ENCODE data around the gene RRBP1.

Gene RRBP1

DNA sequence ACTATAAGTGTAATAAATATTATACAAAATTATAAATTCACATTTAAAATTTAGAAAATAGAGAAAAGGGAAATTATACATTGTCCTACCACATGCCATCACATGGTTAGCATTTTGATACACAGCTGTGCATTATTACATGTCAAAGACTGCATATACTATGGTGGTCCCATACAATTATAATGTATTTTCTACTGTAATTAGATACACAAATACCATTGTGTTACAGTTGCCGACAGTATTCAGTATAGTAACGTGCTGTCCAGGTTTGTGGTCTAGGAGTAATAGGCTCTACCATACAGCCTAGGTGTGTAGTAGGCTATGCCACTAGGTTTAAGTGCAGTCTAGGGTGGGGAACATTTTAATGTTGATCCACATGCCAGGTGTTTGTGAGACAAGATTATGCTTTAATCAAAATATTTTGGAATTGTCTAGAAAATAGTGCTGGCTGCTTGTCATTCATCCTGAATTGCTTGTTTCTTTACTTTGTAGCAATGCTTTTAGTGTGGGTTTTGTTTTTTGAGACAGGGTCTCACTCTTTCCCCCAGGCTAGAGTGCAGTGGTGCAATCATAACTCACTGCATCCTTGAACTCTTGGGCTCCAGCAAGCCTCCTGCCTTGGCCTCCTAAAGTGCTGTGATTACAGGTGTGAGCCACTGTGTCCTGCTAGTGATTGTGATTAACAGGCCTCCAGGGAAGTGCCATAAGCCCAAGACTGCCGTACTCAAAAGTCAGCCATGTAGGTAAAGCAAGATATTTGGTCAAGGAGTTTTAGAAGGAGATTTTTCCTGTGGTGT, 73.1 kb downstream of the RRBP1 start:
- no peaks in the 10 kb centered on the region for H3K9me3 ChIP-seq
- H3K36me3 ChIP-seq: peaks cover 22% of the 10 kb centered on the region
- 0 out of 2 replicates have a peak overlapping the region, but pooled peaks have one; percentile 93 for H3K27ac ChIP-seq
- no peak for TF ChIP-seq Cebpa-rat (IDR thresholded peaks at IDR 0.05)
- H3K9ac ChIP-seq: no peak overlapping the region
- peaks cover 50% of the 10 kb centered on the region for H3K4me1 ChIP-seq
- no peak overlapping the region for H3K4me3 ChIP-seq
- no peaks in the 10 kb centered on the region for H3K27me3 ChIP-seq
- H3K4me2 ChIP-seq: peak overlapping the region; percentile 97
- H4K20me1 ChIP-seq: no peaks in the 10 kb centered on the region

DNA sequence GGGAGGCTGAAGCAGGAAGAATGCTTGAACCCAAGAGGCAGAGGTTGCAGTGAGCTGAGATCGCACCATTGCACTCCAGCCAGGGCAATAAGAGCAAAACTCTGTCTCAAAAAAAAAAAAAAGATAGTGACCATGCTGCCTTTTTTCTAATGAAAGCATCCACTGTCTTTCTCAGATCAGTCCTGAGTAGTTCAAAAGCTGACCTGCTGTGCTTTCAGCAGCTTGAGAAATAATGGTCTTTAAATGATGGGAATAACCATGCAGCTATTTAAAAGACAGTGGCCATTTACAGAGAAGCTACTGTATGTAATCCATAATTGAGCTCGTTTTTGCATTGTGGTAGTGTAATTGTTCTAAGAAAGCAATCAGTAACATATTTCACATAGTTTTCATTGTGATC, 76.0 kb downstream of the RRBP1 start:
- Histone ChIP-seq H3K36me3 (peaks cover 34% of the 10 kb centered on the region), H3K9ac (no peak overlapping the region), H3K4me1 (peaks cover 40% of the 10 kb centered on the region), H3K4me3 (no peak overlapping the region), H4K20me1 (no peaks in the 10 kb centered on the region), H3K4me2 (no peak overlapping the region), H3K27me3 (no peaks in the 10 kb centered on the region), H3K27ac (no peak overlapping the region), H3K9me3 (no peaks in the 10 kb centered on the region)
- TF ChIP-seq Cebpa-rat (IDR thresholded peaks at IDR 0.05): no peak

DNA sequence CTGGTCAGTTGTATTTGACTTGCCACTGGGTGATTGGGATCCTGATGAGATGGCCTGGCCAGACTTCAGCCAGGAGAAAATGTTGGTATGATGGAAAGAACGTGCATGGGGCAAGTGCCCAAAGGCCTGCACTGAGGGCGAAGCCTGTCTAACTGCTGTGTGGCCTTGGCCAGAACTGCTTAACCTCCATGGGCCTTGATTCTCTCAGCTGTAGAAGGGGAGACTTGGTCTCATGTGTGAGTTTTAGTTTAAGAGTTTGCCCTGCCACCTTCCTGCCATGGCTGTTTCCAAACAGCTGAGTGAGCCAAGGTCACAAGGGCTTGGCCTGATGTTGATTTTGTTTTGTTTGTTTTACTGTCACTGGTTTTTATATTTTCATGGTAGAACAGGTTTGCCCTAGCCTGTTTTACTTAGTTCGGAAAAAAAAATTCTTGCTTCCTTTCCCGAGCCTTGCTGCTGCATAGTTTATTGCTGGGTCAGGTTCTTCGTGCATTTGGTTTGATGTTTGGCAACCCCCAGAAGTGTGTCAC, 76.8 kb downstream of the RRBP1 start:
- no peaks in the 10 kb centered on the region for H4K20me1 ChIP-seq
- H3K27ac ChIP-seq: no peak overlapping the region
- no peaks in the 10 kb centered on the region for H3K27me3 ChIP-seq
- H3K36me3 ChIP-seq: peaks cover 34% of the 10 kb centered on the region
- H3K4me2 ChIP-seq: no peak overlapping the region
- H3K9me3 ChIP-seq: no peaks in the 10 kb centered on the region
- no peak for TF ChIP-seq Cebpa-rat (IDR thresholded peaks at IDR 0.05)
- H3K4me1 ChIP-seq: peaks cover 32% of the 10 kb centered on the region
- no peak overlapping the region for H3K4me3 ChIP-seq
- no peak overlapping the region for H3K9ac ChIP-seq

DNA sequence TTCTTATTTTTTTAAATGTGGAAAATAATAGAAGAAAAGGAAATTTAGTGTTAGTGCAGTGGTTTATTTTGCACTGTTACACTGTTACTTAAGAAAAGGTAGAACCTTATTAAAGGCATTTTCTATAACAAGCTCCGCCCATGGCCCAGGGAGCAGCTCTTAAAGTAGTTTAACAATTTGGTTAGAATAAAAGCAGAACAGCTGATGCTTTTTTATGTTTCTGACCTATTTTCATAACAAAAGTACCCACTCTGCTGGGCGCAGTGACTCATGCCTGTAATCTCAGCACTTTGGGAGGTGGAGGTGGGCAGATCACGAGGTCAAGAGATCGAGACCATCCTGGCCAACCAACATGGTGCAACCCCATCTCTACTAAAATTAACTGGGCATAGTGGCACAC, 79.5 kb downstream of the RRBP1 start:
- H3K9ac ChIP-seq: no peak overlapping the region
- no peaks in the 10 kb centered on the region for H3K9me3 ChIP-seq
- no peak overlapping the region for H3K27ac ChIP-seq
- peaks cover 32% of the 10 kb centered on the region for H3K36me3 ChIP-seq
- TF ChIP-seq Cebpa-rat (IDR thresholded peaks at IDR 0.05): no peak
- no peaks in the 10 kb centered on the region for H3K27me3 ChIP-seq
- H3K4me3 ChIP-seq: no peak overlapping the region
- no peak overlapping the region for H3K4me2 ChIP-seq
- H3K4me1 ChIP-seq: peaks cover 17% of the 10 kb centered on the region
- peaks cover 13% of the 10 kb centered on the region; the same call in 1 of the 2 replicates for H4K20me1 ChIP-seq

DNA sequence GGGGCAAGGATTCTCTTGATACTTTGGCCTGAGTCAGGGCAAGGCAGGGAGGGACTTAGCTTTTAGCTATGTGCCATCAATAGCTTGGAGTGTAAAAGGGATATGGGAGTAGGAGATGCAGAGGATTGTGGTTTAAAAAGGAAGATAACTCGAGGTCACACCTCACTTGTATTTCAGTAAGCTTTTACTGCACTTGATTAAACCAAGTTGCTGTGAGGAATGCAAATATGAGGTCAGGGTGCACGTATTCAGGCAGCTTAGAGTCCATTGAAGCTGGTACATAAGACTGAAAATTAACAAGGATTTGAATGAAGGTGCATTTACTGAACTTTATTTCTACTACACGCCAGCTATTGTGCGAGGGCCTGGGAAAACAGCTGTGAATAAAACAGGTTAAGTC, 80.1 kb downstream of the RRBP1 start:
- TF ChIP-seq Cebpa-rat (IDR thresholded peaks at IDR 0.05): no peak
- peaks cover 31% of the 10 kb centered on the region for H3K36me3 ChIP-seq
- H3K9ac ChIP-seq: no peak overlapping the region
- H3K27ac ChIP-seq: no peak overlapping the region
- no peaks in the 10 kb centered on the region for H3K27me3 ChIP-seq
- H4K20me1 ChIP-seq: peaks cover 13% of the 10 kb centered on the region; the same call in 1 of the 2 replicates
- H3K9me3 ChIP-seq: no peaks in the 10 kb centered on the region
- peaks cover 17% of the 10 kb centered on the region for H3K4me1 ChIP-seq
- peak overlapping the region; percentile 33 for H3K4me2 ChIP-seq
- no peak overlapping the region for H3K4me3 ChIP-seq

DNA sequence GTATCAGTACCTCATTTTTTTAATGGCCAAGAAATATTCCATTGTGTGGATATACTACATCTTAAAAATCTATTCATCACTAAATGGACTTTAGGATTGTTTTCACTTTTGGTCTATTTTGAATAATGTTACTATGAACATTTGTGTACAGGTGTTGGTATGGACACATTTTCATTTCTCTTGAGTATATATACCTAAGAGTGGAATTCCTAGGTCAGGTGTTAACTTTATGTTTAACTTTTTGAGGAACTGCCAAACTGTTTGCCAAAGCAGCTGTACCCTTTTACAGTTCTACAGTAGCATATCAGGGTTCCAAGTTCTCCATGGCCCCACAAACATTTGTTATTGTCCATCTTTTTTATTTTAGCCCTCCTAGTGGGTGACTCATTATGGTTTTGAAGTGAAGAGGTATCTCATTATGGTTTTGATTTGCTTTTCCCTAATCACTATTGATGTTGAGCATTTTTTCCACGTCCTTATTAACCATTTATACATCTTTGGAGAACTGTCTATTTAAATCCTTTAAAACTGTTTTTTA, 84.0 kb downstream of the RRBP1 start:
- no peak for TF ChIP-seq Cebpa-rat (IDR thresholded peaks at IDR 0.05)
- Histone ChIP-seq H3K4me1 (peaks cover 25% of the 10 kb centered on the region), H3K27ac (no peak overlapping the region), H3K9ac (no peak overlapping the region), H3K4me3 (no peak overlapping the region), H3K36me3 (peaks cover 14% of the 10 kb centered on the region), H4K20me1 (peaks cover 13% of the 10 kb centered on the region; the same call in 1 of the 2 replicates), H3K4me2 (no peak overlapping the region), H3K27me3 (no peaks in the 10 kb centered on the region), H3K9me3 (no peaks in the 10 kb centered on the region)

DNA sequence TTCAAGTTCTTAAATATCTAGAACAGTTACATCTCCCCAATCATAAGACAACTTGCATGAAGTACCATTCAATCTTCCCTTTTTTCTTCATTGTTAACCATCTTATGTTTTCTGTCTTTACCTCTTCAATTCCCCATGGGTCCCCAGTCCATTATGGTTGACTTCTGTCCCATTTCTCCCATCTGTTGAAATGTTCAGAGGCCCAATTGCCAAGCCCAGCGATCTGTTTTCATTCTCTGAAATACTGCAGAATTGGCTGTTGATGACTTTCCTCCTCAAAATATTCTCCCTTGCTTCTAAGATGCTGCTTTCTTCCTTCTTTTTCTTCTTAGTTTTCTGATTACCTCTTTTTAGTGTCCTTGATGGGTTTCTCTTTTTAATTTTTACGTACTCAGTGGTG, 86.2 kb downstream of the RRBP1 start:
- Histone ChIP-seq H3K4me3 (no peak overlapping the region), H3K9me3 (no peaks in the 10 kb centered on the region), H4K20me1 (peaks cover 13% of the 10 kb centered on the region; the same call in 1 of the 2 replicates)

DNA sequence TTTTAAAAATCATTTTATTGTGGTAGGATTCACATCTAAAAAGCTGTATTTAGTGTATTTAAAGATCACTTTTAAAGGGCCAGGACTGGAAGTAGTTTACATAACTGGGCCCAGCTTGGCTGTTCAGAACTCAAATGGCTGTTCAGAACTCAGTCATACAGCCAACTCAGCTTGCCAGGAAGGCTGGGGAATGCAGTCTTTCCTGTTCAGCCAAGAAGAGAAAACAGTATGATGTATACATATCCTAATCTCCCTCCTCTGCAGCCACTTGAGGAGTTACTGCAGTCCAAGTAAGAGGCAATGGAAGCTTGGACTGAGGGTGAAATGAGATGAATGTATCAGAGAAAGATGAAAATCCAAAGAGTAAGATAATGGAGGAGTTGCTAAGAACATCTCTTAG, 87.6 kb downstream of the RRBP1 start:
- no peak overlapping the region for H3K9ac ChIP-seq
- H3K36me3 ChIP-seq: peaks cover 7% of the 10 kb centered on the region; the same call in 1 of the 2 replicates
- H3K9me3 ChIP-seq: no peaks in the 10 kb centered on the region
- no peaks in the 10 kb centered on the region for H3K27me3 ChIP-seq
- no peak overlapping the region for H3K4me3 ChIP-seq
- peaks cover 36% of the 10 kb centered on the region for H3K4me1 ChIP-seq
- peaks cover 9% of the 10 kb centered on the region; the same call in 1 of the 2 replicates for H4K20me1 ChIP-seq
- H3K27ac ChIP-seq: no peak overlapping the region
- no peak overlapping the region for H3K4me2 ChIP-seq
- TF ChIP-seq Cebpa-rat (IDR thresholded peaks at IDR 0.05): no peak

More for the DNA sequence above, 86.2 kb downstream of the RRBP1 start:
- Histone ChIP-seq H3K4me1 (peaks cover 22% of the 10 kb centered on the region), H3K4me2 (no peak overlapping the region), H3K36me3 (peaks cover 7% of the 10 kb centered on the region; the same call in 1 of the 2 replicates), H3K27me3 (no peaks in the 10 kb centered on the region), H3K27ac (no peak overlapping the region), H3K9ac (no peak overlapping the region)
- TF ChIP-seq Cebpa-rat (IDR thresholded peaks at IDR 0.05): no peak

DNA sequence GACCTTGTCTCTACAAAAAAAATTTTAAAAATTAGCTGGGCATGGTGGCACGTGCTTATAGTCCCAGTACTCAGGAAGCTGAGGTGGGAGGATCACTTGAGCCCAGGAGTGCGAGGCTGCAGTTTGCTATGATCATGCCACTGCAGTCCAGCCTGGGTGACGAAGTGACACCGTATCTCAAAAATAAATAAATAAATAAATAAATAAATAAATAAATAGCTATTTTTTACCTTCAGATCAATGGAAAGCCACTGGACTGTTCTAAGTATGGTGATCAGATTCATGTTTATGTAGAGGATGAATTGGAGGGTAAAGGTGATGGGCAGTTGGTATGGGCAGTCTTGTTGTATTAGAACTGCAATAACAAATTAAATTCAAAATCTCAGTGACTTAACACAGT, 88.1 kb downstream of the RRBP1 start:
- no peaks in the 10 kb centered on the region for H3K27me3 ChIP-seq
- TF ChIP-seq Cebpa-rat (IDR thresholded peaks at IDR 0.05): no peak
- peaks cover 3% of the 10 kb centered on the region; the same call in 1 of the 2 replicates for H4K20me1 ChIP-seq
- no peak overlapping the region for H3K4me2 ChIP-seq
- H3K4me1 ChIP-seq: peaks cover 42% of the 10 kb centered on the region
- H3K36me3 ChIP-seq: peaks cover 3% of the 10 kb centered on the region; the same call in 1 of the 2 replicates
- H3K9me3 ChIP-seq: no peaks in the 10 kb centered on the region
- no peak overlapping the region for H3K4me3 ChIP-seq
- H3K27ac ChIP-seq: no peak overlapping the region
- no peak overlapping the region for H3K9ac ChIP-seq

DNA sequence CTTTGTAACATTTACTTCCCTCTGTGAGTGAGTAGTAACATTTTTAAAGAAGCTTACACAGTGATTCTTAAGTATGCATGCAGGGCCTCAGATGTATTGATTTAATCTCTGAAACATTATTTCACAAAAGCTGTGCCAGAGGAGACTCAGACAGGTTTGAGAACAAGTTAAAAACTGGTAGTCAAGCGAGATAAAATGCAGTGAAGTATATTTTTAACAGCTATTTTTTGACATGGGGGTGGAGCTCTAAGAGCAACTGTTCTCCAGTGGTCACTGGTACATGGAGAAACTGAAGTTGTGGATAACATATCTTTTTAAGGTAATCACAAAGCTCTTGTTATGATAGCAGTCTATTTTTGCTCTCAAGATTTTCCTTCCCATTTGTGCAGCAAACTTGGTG, 91.8 kb downstream of the RRBP1 start:
- Histone ChIP-seq H4K20me1 (no peaks in the 10 kb centered on the region; the same call in 1 of the 2 replicates), H3K9ac (peak overlapping the region; percentile 64), H3K4me2 (peak overlapping the region; percentile 73), H3K4me1 (peaks cover 63% of the 10 kb centered on the region), H3K27me3 (no peaks in the 10 kb centered on the region), H3K4me3 (no peak overlapping the region), H3K9me3 (no peaks in the 10 kb centered on the region), H3K27ac (peak overlapping the region; percentile 63), H3K36me3 (no peaks in the 10 kb centered on the region)
- no peak for TF ChIP-seq Cebpa-rat (IDR thresholded peaks at IDR 0.05)
